Omental fat pad (tissue), 4 donors: ENCODE results near the gene PSD2. TPM values are rescaled to one million over a fixed set of nuclear protein-coding genes. Genes with fewer than 3 reads are reported as not detected.
"Not testable (repeated sequence)": the region's sequence is repeated elsewhere in the genome, so short reads cannot be mapped to it uniquely, and the experiment has no call there.

Experiments used
- ATAC-seq: fragments of 150-250 bp; one replicate; pipeline ENCODE4 v1.9.1; 2016; ENCODE audit warnings: mild to moderate bottlenecking, moderate library complexity; ENCODE audit not compliant: low FRiP score
- DNase-seq: peaks from one replicate; pipeline ENCODE4 v3.0.0-alpha.2; 2019; ENCODE audit warnings: low spot score
- total RNA-seq, 4 donors: library from RNA; depleted of rRNA; stranded (reverse); fragments of >200 nt; gene quantifications; one replicate each; pipeline ENCODE4 v1.1.0, GENCODE V29; 2016
- TF ChIP-seq, protein P1 (sequence below), 3 donors: fragments of 450-650 bp; IDR thresholded peaks; one replicate each; pipeline ENCODE4 v1.5.1; 2016 to 2017; ENCODE audit warnings: antibody characterized with exemption in 3 of 3, mild to moderate bottlenecking in 3 of 3, moderate library complexity in 2 of 3

Gene PSD2
- total RNA-seq, 4 donors from 2014 or later: 0.12 to 0.46 (median 0.16) TPM; not detected in 1

DNA sequence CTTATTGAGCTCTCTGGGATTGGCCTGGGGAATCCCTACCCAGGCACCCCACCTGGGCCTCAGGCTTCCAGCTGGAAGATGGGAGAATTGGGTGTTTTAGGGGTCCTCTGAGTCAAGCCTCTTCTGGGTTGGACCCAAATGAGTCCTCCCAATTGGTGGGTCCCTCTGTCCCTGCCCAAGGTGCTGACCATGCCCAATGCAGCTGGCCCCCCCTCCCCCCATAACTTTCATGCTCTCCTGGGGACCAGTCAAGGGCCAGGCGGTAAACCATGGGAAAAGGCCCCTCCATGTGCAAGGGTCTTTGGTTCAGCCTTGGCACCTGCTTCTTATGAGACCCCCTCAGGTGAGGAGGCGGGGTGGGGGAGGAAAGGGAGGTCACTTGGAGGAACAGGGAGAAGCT lies 3.4 kb upstream of the PSD2 start:
- DNase-seq (no peak), ATAC-seq (no peak)
- TF ChIP-seq, protein P1, sequence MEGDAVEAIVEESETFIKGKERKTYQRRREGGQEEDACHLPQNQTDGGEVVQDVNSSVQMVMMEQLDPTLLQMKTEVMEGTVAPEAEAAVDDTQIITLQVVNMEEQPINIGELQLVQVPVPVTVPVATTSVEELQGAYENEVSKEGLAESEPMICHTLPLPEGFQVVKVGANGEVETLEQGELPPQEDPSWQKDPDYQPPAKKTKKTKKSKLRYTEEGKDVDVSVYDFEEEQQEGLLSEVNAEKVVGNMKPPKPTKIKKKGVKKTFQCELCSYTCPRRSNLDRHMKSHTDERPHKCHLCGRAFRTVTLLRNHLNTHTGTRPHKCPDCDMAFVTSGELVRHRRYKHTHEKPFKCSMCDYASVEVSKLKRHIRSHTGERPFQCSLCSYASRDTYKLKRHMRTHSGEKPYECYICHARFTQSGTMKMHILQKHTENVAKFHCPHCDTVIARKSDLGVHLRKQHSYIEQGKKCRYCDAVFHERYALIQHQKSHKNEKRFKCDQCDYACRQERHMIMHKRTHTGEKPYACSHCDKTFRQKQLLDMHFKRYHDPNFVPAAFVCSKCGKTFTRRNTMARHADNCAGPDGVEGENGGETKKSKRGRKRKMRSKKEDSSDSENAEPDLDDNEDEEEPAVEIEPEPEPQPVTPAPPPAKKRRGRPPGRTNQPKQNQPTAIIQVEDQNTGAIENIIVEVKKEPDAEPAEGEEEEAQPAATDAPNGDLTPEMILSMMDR (IDR thresholded peaks at IDR 0.05): no peak

DNA sequence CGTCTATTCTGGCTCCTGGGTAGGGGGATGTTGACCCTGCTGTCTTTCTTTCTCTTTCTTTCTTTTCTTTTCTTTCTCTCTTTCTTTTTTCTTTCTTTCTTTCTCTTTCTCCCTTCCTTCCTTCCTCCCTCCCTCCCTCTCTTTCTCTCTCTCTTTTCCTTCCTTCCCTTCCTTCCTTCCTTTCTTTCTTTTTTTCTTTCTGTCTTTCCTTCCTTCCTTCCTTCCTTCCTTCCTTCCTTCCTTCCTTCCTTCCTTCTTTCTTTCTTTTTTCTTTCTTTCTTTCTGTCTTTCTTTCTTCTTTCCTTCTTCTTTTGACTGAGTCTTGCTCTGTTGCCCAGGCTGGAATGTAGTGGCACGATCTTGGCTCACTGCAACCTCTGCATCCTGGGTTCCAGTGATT lies 3.0 kb upstream of the PSD2 start:
- ATAC-seq: not testable (repeated sequence)

DNA sequence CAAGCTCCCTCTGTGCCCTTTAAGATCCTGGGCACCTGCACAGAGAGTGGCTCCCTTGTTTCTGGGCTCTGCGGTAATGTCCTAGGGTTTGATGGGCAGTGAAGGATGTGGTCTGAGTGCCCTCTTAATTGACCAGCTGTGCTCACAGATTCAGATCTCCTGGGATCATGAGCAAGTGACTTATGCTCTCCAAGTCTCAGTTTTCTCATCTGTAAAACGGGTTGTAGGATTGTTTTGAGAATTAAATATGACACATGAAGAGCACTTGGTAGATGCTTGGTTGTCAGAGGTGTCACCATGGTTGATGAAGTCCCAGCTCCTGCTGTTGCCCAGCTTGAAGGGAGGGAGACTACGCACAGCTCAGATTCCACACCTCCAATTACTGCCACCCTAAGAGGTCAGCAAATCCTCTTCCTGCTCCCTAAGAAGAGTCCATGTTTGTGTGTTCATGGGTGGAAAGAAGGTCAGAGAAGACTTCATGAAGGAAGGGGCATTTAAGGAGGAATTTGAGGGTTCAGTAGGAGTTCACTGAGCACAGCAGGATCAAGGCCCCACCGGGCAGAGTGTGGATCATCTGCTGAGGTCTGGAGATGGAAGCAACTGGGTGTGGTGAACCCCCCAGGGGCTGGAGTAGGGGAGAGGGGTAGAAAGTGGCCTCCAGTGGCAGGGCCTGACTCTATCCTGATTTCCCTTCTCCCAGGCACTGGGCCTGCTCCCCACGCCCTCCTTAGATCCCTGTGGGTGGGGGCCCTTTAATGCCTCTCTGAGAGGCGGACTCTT lies 1.4 kb upstream of the PSD2 start:
- DNase-seq: no peak
- TF ChIP-seq, protein P1 (IDR thresholded peaks at IDR 0.05): no peak
- ATAC-seq: no peak

More for the DNA sequence above, 3.0 kb upstream of the PSD2 start:
- DNase-seq: not testable (repeated sequence)

DNA sequence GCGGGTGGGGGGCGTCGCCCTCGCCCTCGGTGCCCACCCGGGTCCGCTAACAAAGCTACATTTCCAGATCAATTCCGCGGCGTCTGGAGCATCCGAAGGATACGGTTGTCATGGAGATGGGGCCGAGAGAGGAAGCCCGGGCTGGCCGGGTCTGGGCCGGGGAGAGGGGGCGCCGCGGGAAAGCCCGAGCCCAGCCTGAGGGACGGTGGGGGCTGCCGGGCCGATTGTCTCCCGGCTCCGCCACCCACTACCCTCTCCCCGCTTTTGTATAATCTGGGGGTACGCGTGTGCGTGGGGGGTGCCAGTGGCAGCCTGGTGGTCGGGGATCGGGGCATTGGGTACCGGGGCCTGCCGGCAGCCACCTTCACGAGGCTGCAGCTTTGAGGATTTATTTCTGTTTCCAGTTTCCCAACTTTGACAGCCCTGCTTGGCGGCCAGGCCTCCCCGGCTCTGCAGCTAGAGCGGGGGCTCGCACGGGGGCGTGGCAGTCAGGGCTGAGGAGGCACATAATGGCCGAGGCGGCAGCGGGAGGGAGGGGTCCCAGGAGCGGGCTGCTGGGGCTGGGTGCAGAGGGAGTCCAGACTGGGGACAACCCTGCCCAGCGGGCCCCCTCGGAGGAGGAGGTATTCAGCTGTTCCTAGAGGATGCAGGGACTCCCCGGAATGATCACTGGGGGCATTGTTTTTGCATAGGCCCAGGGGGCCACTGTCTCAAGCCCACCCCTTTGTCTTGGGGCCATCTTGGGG lies 626 bp downstream of the PSD2 start:
- DNase-seq (no peak), ATAC-seq (no peak)
- TF ChIP-seq, protein P1 (IDR thresholded peaks at IDR 0.05): no peak

DNA sequence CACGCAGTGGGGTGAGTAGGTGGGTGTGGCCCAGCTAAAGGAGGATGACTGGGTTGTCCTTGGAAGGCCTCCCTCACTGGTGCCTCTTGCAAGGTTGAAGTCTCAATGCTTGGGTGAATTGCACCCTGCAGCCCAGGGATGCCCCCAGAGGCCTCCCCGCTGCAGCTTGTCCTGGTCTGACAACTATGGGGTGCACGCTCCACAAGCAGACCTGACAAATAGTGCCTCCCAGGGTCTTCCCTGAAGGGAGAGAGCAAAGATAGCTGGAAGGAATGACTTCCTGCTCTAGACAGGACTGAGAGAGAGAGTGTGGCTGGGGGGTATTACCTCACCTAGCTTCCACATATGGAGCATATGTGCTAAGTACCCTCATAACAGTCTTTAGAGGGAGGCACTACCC lies 1.7 kb downstream of the PSD2 start:
- TF ChIP-seq, protein P1 (IDR thresholded peaks at IDR 0.05): no peak
- DNase-seq (no peak), ATAC-seq (no peak)

DNA sequence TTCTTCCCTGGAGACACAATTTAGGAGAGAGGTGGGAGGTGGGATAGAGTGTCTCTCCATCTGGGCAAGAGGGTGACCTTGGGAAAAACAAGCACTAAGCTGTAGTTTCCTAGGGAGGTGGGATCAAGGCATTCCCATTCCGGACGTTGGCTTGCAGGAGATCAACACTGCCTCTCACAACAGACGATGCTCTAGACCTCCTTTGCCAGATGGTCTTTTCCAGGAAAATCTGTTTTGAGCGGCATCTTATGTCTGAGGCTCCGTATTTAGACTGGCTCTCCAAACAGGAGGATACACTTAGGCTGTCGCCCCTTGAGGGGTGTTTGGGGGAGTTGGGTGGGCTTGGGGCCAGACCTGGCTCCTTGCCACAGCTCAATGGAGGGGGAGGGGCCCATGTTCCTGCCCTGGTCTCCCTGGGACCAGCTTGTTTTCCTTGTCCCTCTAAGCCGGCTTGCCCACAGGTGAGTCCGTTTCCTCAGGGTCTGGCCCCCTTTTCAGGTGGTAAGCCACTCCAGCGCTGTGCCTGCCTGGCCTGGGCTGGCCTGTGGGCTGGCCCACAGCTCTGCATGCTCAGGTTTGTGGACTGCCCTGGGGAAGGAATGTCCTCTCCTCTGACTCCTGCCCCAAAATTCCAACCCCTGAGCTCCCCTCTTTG lies 2.4 kb downstream of the PSD2 start:
- no peak for ATAC-seq
- TF ChIP-seq, protein P1 (IDR thresholded peaks at IDR 0.05): no peak
- no peak for DNase-seq

DNA sequence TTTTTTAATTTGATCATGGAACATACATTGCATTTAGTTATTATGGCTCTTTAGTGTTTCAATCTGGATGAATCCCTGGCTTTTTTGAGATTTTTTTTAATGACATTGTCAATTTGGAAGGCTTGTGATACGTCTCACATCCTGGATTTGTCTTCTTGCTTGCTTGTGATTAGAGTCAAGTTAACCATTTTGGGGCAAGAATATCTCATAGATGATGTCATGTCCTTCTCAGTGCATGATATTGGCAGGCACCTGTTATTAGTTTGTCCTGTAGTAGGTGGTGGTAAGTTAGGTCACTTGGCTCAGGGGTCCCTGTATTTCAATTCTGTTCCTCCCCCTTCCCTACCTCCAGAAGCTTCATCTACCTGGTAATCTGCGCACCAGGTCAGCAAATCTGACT lies 3.3 kb downstream of the PSD2 start:
- no peak for DNase-seq
- no peak for ATAC-seq
- TF ChIP-seq, protein P1 (IDR thresholded peaks at IDR 0.05): no peak
